22Rv1 (cell line): ENCODE measurements around the gene ECEL1.

Experiments used
- H3K27ac ChIP-seq: fragments of 450-650 bp; 2 replicates; pipeline ENCODE4 v1.5.1; 2017
- CTCF ChIP-seq: fragments of 450-650 bp; IDR thresholded peaks from 2 replicates; pipeline ENCODE4 v1.5.1; 2017; ENCODE audit warnings: mild to moderate bottlenecking
- ZFX ChIP-seq: fragments of 450-650 bp; IDR thresholded peaks from 2 replicates; pipeline ENCODE4 v1.6.1; 2017; ENCODE audit warnings: antibody characterized with exemption, borderline replicate concordance

Gene ECEL1

DNA sequence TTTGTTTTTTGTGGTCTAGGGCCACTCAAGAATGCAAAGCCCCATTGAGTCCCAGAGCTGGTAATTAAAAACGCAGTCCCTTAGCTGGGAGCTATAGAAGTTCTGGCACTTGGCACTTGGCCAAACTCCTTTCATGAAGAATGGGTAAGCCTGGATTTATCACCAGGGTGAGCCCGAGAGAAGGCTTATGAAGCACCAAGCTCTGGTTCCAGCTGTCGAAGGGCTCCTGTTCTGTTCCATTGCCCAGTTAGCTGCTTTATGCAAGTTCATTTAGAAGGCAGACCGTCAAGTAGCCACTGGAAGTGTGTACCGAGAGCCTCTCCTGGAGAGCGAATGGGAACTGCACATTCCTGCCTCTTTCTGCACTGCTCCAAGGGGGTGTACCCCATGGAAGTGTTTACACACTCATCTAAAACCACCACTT is 14.2 kb downstream of the ECEL1 start:
- no peak overlapping the region for H3K27ac ChIP-seq
- TF ChIP-seq CTCF, result no peak
- TF ChIP-seq ZFX, result no peak

- no peak overlapping the region for H3K27ac ChIP-seq
- no peak for TF ChIP-seq CTCF
- no peak for TF ChIP-seq ZFX
These were observed 21.4 kb downstream of the ECEL1 start for GRCh38 chr2:232466221-232466620.

DNA sequence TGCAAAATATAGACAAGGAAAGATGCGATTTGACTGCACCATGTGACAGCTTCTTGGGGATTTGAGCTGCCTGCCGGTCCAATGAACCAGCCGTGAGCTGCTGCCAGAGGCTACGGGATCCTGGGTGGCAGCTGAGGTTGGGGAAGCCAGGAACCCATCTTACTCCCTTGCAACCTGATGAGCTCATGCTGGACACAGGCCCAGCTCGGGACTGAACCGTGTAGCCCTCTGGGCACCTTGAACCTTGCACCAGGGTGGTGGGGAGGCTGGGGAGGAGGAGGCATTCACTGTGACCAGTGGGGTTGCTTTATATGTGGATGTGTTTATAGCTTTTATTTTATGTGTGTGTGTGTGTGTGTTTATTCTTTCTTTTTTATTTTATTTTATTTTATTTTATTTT is 22.6 kb downstream of the ECEL1 start:
- no peak for TF ChIP-seq ZFX
- TF ChIP-seq CTCF, result no peak
- H3K27ac ChIP-seq, result no peak overlapping the region

GRCh38 chr2:232464544-232464885 is 23.1 kb downstream of the ECEL1 start:
- TF ChIP-seq ZFX, result no peak
- TF ChIP-seq CTCF, result no peak
- H3K27ac ChIP-seq, result no peak overlapping the region

DNA sequence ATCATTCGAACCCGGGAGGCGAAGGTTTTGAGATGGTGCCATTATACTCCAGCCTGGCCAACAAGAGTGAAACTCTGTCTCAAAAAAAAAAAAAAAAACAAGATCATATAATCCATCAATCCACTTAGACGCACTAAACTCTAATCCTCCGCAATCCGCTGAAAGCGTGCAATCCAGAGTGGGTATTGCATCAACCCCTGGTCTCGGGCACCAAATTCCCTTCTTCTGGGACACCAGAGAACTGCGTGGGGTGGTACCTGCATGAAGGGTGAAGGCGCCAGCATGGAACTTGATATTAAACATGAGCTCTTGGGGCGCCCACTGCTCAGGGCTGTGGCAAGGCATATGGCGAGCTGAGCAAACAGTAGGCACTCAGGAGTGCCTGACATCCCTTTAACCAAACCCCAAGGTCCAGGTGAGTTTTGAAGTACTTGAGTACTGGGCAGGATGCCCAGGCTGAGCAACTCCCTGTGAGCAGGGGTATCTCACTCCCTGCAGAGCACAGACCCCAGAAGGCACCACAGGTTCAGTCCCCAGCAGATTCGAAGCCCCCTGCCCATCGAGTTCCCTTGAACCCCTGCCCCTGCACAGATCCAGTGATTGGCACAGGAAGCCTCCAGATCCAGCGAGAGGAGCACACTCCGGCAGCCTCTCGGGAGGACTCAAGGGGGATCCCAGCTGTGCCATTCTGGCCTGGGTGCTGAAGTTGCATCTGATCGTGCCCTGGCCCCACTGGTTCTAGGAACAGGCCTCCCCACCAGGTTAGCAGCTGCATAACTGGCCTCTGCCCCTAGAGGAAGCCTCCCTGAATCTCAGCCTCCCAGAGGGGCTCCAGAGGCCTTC is 23.7 kb downstream of the ECEL1 start:
- TF ChIP-seq ZFX (no peak), CTCF (no peak)
- H3K27ac ChIP-seq, result no peak overlapping the region

DNA sequence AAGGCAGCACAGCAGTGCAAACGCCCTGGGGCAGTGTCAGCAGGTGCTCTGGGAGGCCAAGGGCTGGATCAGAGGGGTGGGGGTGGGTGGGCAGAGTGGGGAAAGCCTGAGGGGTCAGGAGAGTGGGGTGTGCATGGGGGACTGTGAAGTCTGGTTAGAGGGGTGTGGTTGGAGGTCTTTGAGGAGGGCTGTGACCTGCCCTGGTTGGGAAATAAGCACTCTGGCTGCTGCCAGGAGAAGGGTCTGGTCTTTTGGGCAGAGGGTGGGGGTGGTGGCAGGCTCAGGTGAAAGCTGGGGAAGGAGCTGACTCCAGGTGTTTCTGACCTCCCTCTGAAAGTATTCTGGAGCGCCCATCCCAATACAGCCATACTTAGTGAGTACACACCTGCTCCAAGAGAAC is 27.5 kb downstream of the ECEL1 start:
- TF ChIP-seq ZFX (no peak), CTCF (no peak)
- H3K27ac ChIP-seq, result no peak overlapping the region

DNA sequence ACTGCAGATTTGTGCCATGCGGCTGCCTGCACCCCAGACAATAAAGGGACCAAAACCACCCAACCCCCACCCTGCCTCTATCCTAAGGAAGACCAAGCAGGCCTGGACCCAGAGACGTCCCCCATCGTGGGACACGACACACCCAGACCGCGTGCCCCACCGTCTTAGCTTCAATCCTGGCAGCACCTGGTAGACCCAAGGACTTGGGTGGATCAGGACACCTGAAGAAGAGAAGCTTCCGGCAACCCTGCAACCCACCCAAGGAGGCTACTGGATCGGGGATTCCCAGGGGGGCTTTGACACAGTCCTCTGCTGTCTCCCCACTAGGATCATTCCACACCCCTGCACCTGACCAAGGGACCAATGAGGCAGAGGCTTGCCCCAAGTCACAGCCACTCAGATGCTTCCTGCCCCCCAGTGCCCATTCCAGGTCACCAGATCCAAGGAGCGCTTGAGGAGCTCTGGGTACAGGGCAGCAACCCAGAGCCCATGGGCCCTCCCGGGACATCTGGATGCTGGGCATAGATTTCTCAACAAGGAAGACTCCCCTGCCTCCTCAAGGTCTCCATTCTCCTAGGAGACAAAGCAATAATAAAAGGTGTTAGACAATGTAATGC is 28.1 kb downstream of the ECEL1 start:
- no peak for TF ChIP-seq ZFX
- TF ChIP-seq CTCF, result no peak
- no peak overlapping the region for H3K27ac ChIP-seq
